GM12878 (cell line): ENCODE results near the gene CACNA2D1. TPM values are rescaled to one million over a fixed set of nuclear protein-coding genes. Genes with fewer than 3 reads are reported as not detected.

ENCODE experiments used
- ATAC-seq: fragments of 200-7000 bp; cut with Tn5 transposase; 3 replicates; pipeline ENCODE4 v1.9.1; 2020; ENCODE audit warnings: mild to moderate bottlenecking, moderate library complexity
- BruUV-seq: library from RNA; stranded (reverse); fragments of 400-500 nt; replicated peaks from 2 replicates; lab custom pipeline; 2021; lab: Mats Ljungman, UMichigan
- CTCF ChIA-PET: fragments of 300-600 bp; sonication (Branson Sonifier 250); formaldehyde crosslinking; extraction: SDS; loops from one replicate; lab custom pipeline; 2021; ENCODE audit warnings: inconsistent platforms; lab: Yijun Ruan, JAX
- POLR2A ChIA-PET: fragments of 350-600 bp; formaldehyde crosslinking; extraction: SDS; loops from one replicate; lab custom pipeline; 2021; ENCODE audit warnings: inconsistent platforms; lab: Charles Lee
- RAD21 ChIA-PET: fragments of 300-600 bp; sonication (Branson Sonifier 250); formaldehyde crosslinking; loops from one replicate; lab custom pipeline; 2023; ENCODE audit warnings: antibody characterized with exemption; ENCODE audit not compliant: unreplicated experiment; lab: Charles Lee
- SMC1A ChIA-PET: fragments of 300-600 bp; sonication (Branson Sonifier 250); formaldehyde crosslinking; loops from one replicate; lab custom pipeline; 2023; ENCODE audit not compliant: unreplicated experiment, uncharacterized antibody; lab: Charles Lee
- DNase-seq: peaks from one replicate; pipeline ENCODE4 v3.0.0-alpha.2; 2011; ENCODE audit warnings: low read depth, low spot score
- FAIRE-seq: peaks from 3 replicates; lab custom pipeline; 2011; peaks lifted over from hg19 to GRCh38; lab: Jason Lieb, UNC
- H2AFZ ChIP-seq: 2 replicates; pipeline ENCODE4 v1.6.0; 2011; ENCODE audit warnings: low read depth, low read length, control low read depth; ENCODE audit not compliant: control insufficient read depth
- H3K27ac ChIP-seq: 2 replicates; pipeline ENCODE4 v1.5.1; 2011; ENCODE audit warnings: control low read depth; ENCODE audit not compliant: control insufficient read depth, insufficient read depth
- H3K27me3 ChIP-seq, 2 experiments: replicated peaks in 1 of 2; 2 replicates each; pipeline versions ENCODE4 v1.6.0 to v1.6.1; 2011; ENCODE audit warnings: low read length in 1 of 2; ENCODE audit not compliant: control insufficient read depth in 2 of 2, insufficient read depth in 2 of 2
- H3K36me3 ChIP-seq, 2 experiments: 2 replicates each; pipeline ENCODE4 v1.5.1; 2011; ENCODE audit warnings: low read length in 1 of 2; ENCODE audit not compliant: control insufficient read depth in 2 of 2, insufficient read depth in 2 of 2
- H3K4me1 ChIP-seq: 2 replicates; pipeline ENCODE4 v1.6.1; 2011; ENCODE audit warnings: mild to moderate bottlenecking, low read length, moderate library complexity, mixed read lengths; ENCODE audit not compliant: control insufficient read depth, insufficient read depth
- H3K4me2 ChIP-seq: 2 replicates; pipeline ENCODE4 v1.6.0; 2011; ENCODE audit warnings: control low read depth; ENCODE audit not compliant: control insufficient read depth, insufficient read depth
- H3K4me3 ChIP-seq: fragments of 200-600 bp; sonication (generic); 2 replicates; pipeline ENCODE4 v1.5.1; 2016
- H3K79me2 ChIP-seq: 2 replicates; pipeline ENCODE4 v1.6.0; 2011; ENCODE audit warnings: low read length; ENCODE audit not compliant: control insufficient read depth, insufficient read depth
- H3K9ac ChIP-seq: 2 replicates; pipeline ENCODE4 v1.8.0; 2011; ENCODE audit warnings: low read length, control low read depth, mixed read lengths; ENCODE audit not compliant: control insufficient read depth, insufficient read depth
- H3K9me3 ChIP-seq: replicated peaks from 3 replicates; pipeline ENCODE4 v1.5.1; 2011; ENCODE audit warnings: mild to moderate bottlenecking, low read length; ENCODE audit not compliant: control insufficient read depth, insufficient read depth
- H4K20me1 ChIP-seq: 2 replicates; pipeline ENCODE4 v1.6.0; 2011; ENCODE audit not compliant: control insufficient read depth, insufficient read depth
- BMI1 ChIP-seq: fragments of 450-650 bp; IDR thresholded peaks from 2 replicates; pipeline ENCODE4 v1.6.1; 2016; ENCODE audit warnings: mild to moderate bottlenecking, moderate library complexity, borderline replicate concordance
- CBX5 ChIP-seq: sonication (generic); IDR thresholded peaks from 2 replicates; pipeline ENCODE4 v1.6.1; 2016; ENCODE audit warnings: low read depth, moderate library complexity, mild to moderate bottlenecking, inconsistent platforms
- EP300 ChIP-seq, 2 experiments: fragments of 150-350 bp in 1 of 2; IDR thresholded peaks; 2 replicates each; pipeline ENCODE4 v1.6.1; 2011 to 2012; ENCODE audit warnings: low read depth in 2 of 2, low read length in 2 of 2, borderline replicate concordance in 1 of 2, improper control_type of control experiment in 1 of 2, inconsistent platforms in 1 of 2; ENCODE audit not compliant: control insufficient read depth in 1 of 2
- KLF5 ChIP-seq: fragments of 450-650 bp; IDR thresholded peaks from 2 replicates; pipeline ENCODE4 v1.6.1; 2014; ENCODE audit warnings: mild to moderate bottlenecking; ENCODE audit not compliant: partially characterized antibody
- NBN ChIP-seq: fragments of 450-650 bp; IDR thresholded peaks from 2 replicates; pipeline ENCODE4 v1.6.1; 2016
- SPI1 ChIP-seq: IDR thresholded peaks from 2 replicates; pipeline ENCODE4 v1.6.1; 2011; ENCODE audit warnings: low read depth, mild to moderate bottlenecking, low read length, moderate library complexity, borderline replicate concordance; ENCODE audit not compliant: insufficient read depth
- SRF ChIP-seq, 2 experiments: IDR thresholded peaks; 2 replicates each; pipeline ENCODE4 v1.6.1; 2011; ENCODE audit warnings: low read depth in 2 of 2, low read length in 2 of 2, mild to moderate bottlenecking in 1 of 2, moderate library complexity in 1 of 2
- WGBS: methylation state at CpG from one replicate; pipeline ENCODE4 v1.1.6; 2016; ENCODE audit warnings: low lambda C conversion rate; ENCODE audit not compliant: insufficient replicate concordance, insufficient coverage; ENCODE audit errors: missing lambda C conversion rate; 5-methylcytosine and 5-hydroxymethylcytosine counted together
- in situ Hi-C: fragments of 300-500 bp; cut with MboI; formaldehyde crosslinking; loops from 9 replicates; pipeline ENCODE4 v1.14.3; 2018; ENCODE audit warnings: mixed read lengths
- intact Hi-C: fragments of 100-400 bp; cut with micrococcal nuclease; formaldehyde crosslinking; loops from one replicate; pipeline ENCODE4 v1.14.2; 2022; ENCODE audit not compliant: unreplicated experiment
- polyA plus RNA-seq, 11 experiments: library from polyadenylated mRNA; depleted of rRNA in 4 of 11; unstranded in 6 of 11; stranded (reverse) in 5 of 11; fragments of >200 nt; fragmentation: Nextera tagmentation in 4 of 11; fragmentation: Illumina TruSeq in 1 of 11; extraction: Ambion mirVana in 4 of 11; extraction: Trizol in 1 of 11; gene quantifications; 1 replicate in 1 of 11; 2 replicates in 10 of 11; pipeline versions ENCODE4 v1.2.1 to v1.2.3, GENCODE V29; 2011 to 2016; ENCODE audit warnings: inconsistent platforms in 2 of 11, missing spikeins in 2 of 11, low read depth in 1 of 11
- total RNA-seq, 4 experiments: library from RNA; depleted of rRNA in 3 of 4; stranded (reverse); fragments of >200 nt in 3 of 4; fragmentation: Illumina TruSeq in 1 of 4; extraction: Trizol in 1 of 4; gene quantifications; 2 replicates each; pipeline versions ENCODE4 v1.2.1 to v1.2.3, GENCODE V29; 2013 to 2021
- TF ChIP-seq, protein P1 (sequence below): fragments of 450-650 bp; IDR thresholded peaks from 2 replicates; pipeline ENCODE4 v1.6.1; 2016; ENCODE audit warnings: mild to moderate bottlenecking
- TF ChIP-seq, protein P2 (sequence below): fragments of 450-650 bp; IDR thresholded peaks from 2 replicates; pipeline ENCODE4 v1.6.1; 2017; ENCODE audit warnings: mild to moderate bottlenecking, low read depth, inconsistent platforms; ENCODE audit not compliant: poor library complexity, severe bottlenecking

The CACNA2D1 gene
- total and polyA plus RNA-seq, 10 of the 15 experiments (the other 5 are each of a cell fraction or from before 2014, with no cell fraction given) = 0.14 to 14.8 (median 0.97) TPM

- ATAC-seq = no peak
- WGBS = 52% methylated on average over 8 of the region's 8 CpGs
- ChIA-PET POLR2A (interaction anchor here (1.0 to 1.4 kb wide), 6 partner anchors 14 to 31 kb away, joined by 3 to 5 read pairs (median 3); no protein-coding TSS in a partner anchor), CTCF (interaction anchor here (0.7 to 3.0 kb wide), 10 partner anchors 12 to 91 kb away, joined by 3 to 13 read pairs (median 5); no protein-coding TSS in a partner anchor), SMC1A (interaction anchor here (1.2 to 4.4 kb wide), 18 partner anchors 8 to 492 kb away, joined by 3 to 39 read pairs (median 4); no protein-coding TSS in a partner anchor), RAD21 (interaction anchor here (1.0 to 4.5 kb wide), 16 partner anchors 10 to 402 kb away, joined by 3 to 46 read pairs (median 5); no protein-coding TSS in a partner anchor)
- Histone ChIP-seq H3K36me3 (no peaks in the 10 kb centered on the region), H3K9ac (no peak overlapping the region), H3K4me1 (no peaks in the 10 kb centered on the region), H3K4me3 (no peak overlapping the region), H3K4me2 (no peak overlapping the region), H3K79me2 (no peaks in the 10 kb centered on the region), H2AFZ (no peak overlapping the region), H4K20me1 (no peaks in the 10 kb centered on the region), H3K27ac (no peak overlapping the region), H3K27me3 (no peaks in the 10 kb centered on the region), H3K9me3 (no peaks in the 10 kb centered on the region)
- DNase-seq = no peak
- no TSS peak for BruUV-seq
- TF ChIP-seq, protein P1, sequence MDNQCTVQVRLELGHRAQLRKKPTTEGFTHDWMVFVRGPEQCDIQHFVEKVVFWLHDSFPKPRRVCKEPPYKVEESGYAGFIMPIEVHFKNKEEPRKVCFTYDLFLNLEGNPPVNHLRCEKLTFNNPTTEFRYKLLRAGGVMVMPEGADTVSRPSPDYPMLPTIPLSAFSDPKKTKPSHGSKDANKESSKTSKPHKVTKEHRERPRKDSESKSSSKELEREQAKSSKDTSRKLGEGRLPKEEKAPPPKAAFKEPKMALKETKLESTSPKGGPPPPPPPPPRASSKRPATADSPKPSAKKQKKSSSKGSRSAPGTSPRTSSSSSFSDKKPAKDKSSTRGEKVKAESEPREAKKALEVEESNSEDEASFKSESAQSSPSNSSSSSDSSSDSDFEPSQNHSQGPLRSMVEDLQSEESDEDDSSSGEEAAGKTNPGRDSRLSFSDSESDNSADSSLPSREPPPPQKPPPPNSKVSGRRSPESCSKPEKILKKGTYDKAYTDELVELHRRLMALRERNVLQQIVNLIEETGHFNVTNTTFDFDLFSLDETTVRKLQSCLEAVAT = 0 out of 2 replicates have a peak, but pooled peaks have one; percentile 30
- TF ChIP-seq CBX5 = no peak
- in situ Hi-C loops = no loop called here
- intact Hi-C loops = no loop called here
- FAIRE-seq = no peak
Observed at GRCh38 chr7:82079527-82079926, 364.1 kb downstream of the CACNA2D1 start.

DNA sequence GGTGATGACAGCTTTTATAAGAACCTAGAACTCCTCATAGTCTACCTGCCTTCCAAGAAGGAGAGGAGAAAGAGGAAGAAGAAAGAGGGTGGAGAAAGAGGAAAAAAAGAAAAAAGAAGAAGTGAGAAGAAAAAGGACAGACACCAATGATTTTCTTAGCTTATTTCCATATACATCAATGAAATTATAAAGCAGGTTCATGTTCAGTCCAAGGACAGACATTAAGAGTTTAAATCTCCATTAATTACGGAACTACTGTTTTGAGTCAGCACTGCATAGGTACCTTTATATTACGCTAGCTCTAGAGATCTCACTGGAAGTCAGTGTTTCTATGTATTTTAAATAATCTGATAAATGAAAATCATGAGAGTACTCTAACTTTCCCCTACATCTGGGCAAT lies 364.8 kb downstream of the CACNA2D1 start:
- no peaks in the 10 kb centered on the region for H3K36me3 ChIP-seq
- H4K20me1 ChIP-seq = no peaks in the 10 kb centered on the region
- no peak overlapping the region for H3K4me3 ChIP-seq
- BruUV-seq = no TSS peak
- no peak overlapping the region for H2AFZ ChIP-seq
- DNase-seq (no peak), FAIRE-seq (no peak), ATAC-seq (peak; percentile 68)
- ChIA-PET RAD21 (interaction anchor here (0.9 to 4.5 kb wide), 9 partner anchors 15 to 316 kb away, joined by 3 to 46 read pairs (median 4); no protein-coding TSS in a partner anchor), CTCF (interaction anchor here (0.7 to 3.0 kb wide), 10 partner anchors 12 to 497 kb away, joined by 3 to 13 read pairs (median 4); no protein-coding TSS in a partner anchor), POLR2A (interaction anchor here (0.5 to 2.1 kb wide), 3 partner anchors 29 to 36 kb away, joined by 3 to 5 read pairs (median 5); no protein-coding TSS in a partner anchor), SMC1A (interaction anchor here (0.7 to 4.4 kb wide), 13 partner anchors 8 to 494 kb away, joined by 3 to 39 read pairs (median 10); no protein-coding TSS in a partner anchor)
- no peak overlapping the region for H3K27ac ChIP-seq
- no peaks in the 10 kb centered on the region for H3K79me2 ChIP-seq
- intact Hi-C loops = no loop called here
- 3% methylated on average over 2 of the region's 2 CpGs for WGBS
- in situ Hi-C loops = no loop called here
- H3K27me3 ChIP-seq = no peaks in the 10 kb centered on the region
- no peaks in the 10 kb centered on the region for H3K4me1 ChIP-seq
- no peaks in the 10 kb centered on the region for H3K9me3 ChIP-seq
- H3K9ac ChIP-seq = no peak overlapping the region
- H3K4me2 ChIP-seq = no peak overlapping the region
- TF ChIP-seq SRF (IDR thresholded peaks at IDR 0.05; ENCODE audit: low read depth in 2 of 2, low read length in 2 of 2) (no peak), KLF5 (no peak), BMI1 (peak; percentile 43; the same call in 1 of the 2 replicates), SPI1 (0 out of 2 replicates have a peak, but pooled peaks have one; percentile 13), NBN (0 out of 2 replicates have a peak, but pooled peaks have one; percentile 16), EP300 (IDR thresholded peaks at IDR 0.05; ENCODE audit: borderline replicate concordance in 1 of 2, control insufficient read depth in 1 of 2, low read depth in 2 of 2, low read length in 2 of 2) (peak in 1 of 2 experiments; percentile 33; a peak in 1 of 4 replicates)
- TF ChIP-seq, protein P2, sequence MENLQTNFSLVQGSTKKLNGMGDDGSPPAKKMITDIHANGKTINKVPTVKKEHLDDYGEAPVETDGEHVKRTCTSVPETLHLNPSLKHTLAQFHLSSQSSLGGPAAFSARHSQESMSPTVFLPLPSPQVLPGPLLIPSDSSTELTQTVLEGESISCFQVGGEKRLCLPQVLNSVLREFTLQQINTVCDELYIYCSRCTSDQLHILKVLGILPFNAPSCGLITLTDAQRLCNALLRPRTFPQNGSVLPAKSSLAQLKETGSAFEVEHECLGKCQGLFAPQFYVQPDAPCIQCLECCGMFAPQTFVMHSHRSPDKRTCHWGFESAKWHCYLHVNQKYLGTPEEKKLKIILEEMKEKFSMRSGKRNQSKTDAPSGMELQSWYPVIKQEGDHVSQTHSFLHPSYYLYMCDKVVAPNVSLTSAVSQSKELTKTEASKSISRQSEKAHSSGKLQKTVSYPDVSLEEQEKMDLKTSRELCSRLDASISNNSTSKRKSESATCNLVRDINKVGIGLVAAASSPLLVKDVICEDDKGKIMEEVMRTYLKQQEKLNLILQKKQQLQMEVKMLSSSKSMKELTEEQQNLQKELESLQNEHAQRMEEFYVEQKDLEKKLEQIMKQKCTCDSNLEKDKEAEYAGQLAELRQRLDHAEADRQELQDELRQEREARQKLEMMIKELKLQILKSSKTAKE = peak; percentile 43
- TF ChIP-seq, protein P1 = no peak
